HG03378 (cell line): ENCODE data around the gene RPS6KA4.
"Not testable (repeated sequence)": the region's sequence is repeated elsewhere in the genome, so short reads cannot be mapped to it uniquely, and the experiment has no call there.

ENCODE experiments used
- ATAC-seq: cut with Tn5 transposase; IDR thresholded peaks from one replicate; pipeline ENCODE4 v1.9.1; 2021; ENCODE audit warnings: mild to moderate bottlenecking, moderate library complexity; ENCODE audit not compliant: unreplicated experiment

The RPS6KA4 gene

GRCh38 chr11:64358907-64359711 is at the start of gene RPS6KA4:
Gene RPS6KA4 (plus strand): TSS chr11:64359162. CDS start chr11:64359236, 74 bp downstream.
- no peak for ATAC-seq

- ATAC-seq: no peak
These were observed 46.0 kb upstream of the RPS6KA4 start for GRCh38 chr11:64312947-64313346.

- ATAC-seq: no peak
These were observed 45.3 kb upstream of the RPS6KA4 start for GRCh38 chr11:64313491-64314145.

- ATAC-seq: no peak
These were observed 44.7 kb upstream of the RPS6KA4 start for GRCh38 chr11:64314146-64314804.

GRCh38 chr11:64314805-64315561 is 44.0 kb upstream of the RPS6KA4 start:
- ATAC-seq: no peak

- ATAC-seq: not testable (repeated sequence)
These were observed 43.1 kb upstream of the RPS6KA4 start for GRCh38 chr11:64315667-64316526.

GRCh38 chr11:64316672-64317324 is 42.2 kb upstream of the RPS6KA4 start:
- peak; percentile 2 for ATAC-seq

- peak; percentile 69 for ATAC-seq
These were observed 41.5 kb upstream of the RPS6KA4 start, which contains the start of gene TRMT112 for GRCh38 chr11:64317325-64317960. Gene TRMT112 (minus strand): TSS chr11:64317559. CDS start chr11:64317526, 33 bp downstream.

GRCh38 chr11:64317961-64318765 is 40.8 kb upstream of the RPS6KA4 start, which contains the start of gene PRDX5:
Gene PRDX5 (plus strand): TSS chr11:64318121. CDS start chr11:64318216, 95 bp downstream.
- peak; percentile 54 for ATAC-seq

GRCh38 chr11:64318766-64319761 is 39.9 kb upstream of the RPS6KA4 start:
- ATAC-seq: no peak

- no peak for ATAC-seq
These were observed 38.4 kb upstream of the RPS6KA4 start for GRCh38 chr11:64320556-64320955.

- ATAC-seq: no peak
These were observed 37.9 kb upstream of the RPS6KA4 start for GRCh38 chr11:64321026-64321425.

GRCh38 chr11:64321533-64321932 is 37.4 kb upstream of the RPS6KA4 start:
- no peak for ATAC-seq

- no peak for ATAC-seq
These were observed 36.1 kb upstream of the RPS6KA4 start for GRCh38 chr11:64322925-64323260.

- ATAC-seq: no peak
These were observed 35.6 kb upstream of the RPS6KA4 start for GRCh38 chr11:64323373-64323772.

GRCh38 chr11:64323984-64324383 is 35.0 kb upstream of the RPS6KA4 start:
- not testable (repeated sequence) for ATAC-seq
